Muscle of back (tissue), 11 donors: ENCODE measurements around the gene TNFAIP3. TPM values are rescaled to one million over a fixed set of nuclear protein-coding genes. Genes with fewer than 3 reads are reported as not detected.

Experiments
- DNase-seq, 3 donors: peaks; one replicate each; pipeline versions ENCODE4 v3.0.0 to v3.0.0-alpha.2; 2013
- polyA plus RNA-seq, 10 donors: library from polyadenylated mRNA; unstranded; fragments of 120-200 nt; gene quantifications; one replicate each; pipeline ENCODE4 v1.2.1, GENCODE V29; 2013; ENCODE audit not compliant: insufficient read length in 10 of 10

TNFAIP3 gene
- polyA plus RNA-seq, 10 donors: 8.8 to 26.9 (median 17.2) TPM

DNA sequence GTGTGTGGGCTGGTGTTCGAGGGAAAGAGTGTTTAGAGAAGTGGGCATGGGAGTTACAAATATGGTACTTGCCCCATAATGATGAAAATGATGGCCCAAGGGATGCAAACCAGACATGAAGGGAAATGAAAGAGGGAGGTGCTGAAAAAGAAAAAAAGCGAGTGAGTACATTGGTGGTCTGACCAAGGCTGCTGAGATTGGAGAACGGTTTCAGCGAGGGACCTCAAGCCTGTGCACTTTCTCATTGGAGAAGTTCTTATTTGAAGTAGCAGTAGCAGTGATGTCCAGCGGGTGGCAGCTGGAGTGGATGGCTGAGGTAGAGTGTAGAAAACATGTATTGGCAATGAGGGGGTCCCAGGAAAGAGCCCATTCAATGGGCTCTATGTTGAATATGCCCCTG lies 54.8 kb downstream of the TNFAIP3 start:
- no peak for DNase-seq

DNA sequence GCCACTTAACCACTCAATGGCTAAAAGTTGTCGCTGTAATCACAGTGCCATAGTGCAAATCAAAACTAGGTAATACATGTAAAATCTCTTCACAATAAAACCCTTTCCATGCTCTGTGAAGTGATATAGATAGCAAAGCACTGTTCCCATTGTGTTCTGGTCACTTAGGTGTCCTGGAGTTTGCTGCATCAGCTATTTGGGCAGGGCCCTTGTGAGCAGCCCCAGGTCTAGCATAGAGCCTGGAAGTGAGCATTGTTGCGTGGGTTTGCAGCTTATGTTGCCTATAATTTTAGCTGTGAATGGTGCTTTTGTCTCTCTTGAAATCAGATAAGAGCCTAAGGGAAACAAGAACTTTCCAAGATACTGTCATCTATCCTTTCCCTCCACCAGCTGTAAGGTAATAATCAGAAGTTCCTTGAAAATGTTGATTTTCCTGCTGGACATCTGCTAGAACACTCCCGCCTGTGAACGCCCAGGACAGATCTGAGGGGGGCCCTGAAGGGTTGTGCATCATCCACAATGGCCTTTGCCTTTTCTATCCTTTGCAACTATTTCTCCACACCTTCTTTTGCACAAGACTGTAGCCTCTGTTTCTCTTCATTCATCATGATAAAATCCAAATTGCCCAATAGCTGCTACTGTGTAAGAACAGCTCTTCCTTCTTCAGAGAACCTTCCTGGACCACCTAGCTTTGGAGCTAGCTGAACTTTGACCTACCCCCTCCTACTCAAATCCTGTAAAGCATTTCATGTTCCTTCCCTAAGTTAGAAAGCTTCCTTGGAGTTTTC lies 57.0 kb downstream of the TNFAIP3 start:
- DNase-seq: no peak

DNA sequence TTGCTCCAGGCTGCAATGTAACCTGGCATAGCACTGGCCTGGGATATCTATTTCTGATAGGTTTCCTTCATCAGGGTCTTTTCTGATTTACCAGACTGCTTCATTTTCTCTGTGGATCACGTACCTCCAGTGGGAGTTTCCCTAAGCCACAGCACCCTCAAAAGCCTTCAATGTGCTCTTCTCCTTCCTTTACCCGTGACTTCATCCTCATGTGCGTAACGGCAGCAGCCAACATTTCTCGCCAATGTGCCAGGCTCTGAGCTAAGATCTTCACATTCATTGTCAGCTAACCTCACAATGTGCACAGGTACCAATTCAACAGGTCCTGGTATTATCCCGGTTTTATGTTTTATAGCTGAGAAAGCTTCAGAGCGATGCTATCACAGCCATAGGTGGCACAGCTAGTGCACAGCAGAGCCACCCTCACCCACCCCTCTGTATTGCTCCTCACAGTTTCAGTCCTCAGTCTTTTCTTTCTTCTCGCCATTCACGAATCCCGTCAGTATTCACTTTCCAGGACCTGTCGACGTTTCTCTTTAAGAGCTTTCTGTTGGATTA lies 58.2 kb downstream of the TNFAIP3 start:
- no peak for DNase-seq

DNA sequence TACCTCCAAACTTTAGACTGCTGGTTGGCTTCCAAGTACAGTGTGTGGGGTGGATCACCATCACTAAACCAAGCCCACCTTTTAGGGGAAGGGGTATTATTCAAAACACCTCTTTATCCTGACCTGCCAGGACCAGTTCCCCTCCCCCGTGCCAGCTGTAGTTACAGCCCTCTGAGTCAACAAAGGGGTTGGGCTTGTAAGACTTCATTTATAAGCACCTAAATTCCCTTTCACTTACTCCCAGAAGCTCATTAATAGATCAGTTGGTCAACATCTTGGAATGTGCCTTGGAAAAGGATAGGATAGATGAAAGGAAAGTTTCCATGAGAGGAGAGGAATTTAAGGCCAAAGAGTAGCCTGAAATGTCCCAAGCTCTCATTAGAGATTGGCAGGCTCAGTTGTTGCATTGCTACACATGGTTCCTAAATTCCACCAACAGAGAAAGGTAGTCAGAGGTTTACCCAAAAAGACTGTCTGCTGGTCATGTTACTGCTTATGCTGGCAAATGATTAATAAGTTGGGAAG lies 59.2 kb downstream of the TNFAIP3 start:
- peak; percentile 31 to 87 (median 38) for DNase-seq

DNA sequence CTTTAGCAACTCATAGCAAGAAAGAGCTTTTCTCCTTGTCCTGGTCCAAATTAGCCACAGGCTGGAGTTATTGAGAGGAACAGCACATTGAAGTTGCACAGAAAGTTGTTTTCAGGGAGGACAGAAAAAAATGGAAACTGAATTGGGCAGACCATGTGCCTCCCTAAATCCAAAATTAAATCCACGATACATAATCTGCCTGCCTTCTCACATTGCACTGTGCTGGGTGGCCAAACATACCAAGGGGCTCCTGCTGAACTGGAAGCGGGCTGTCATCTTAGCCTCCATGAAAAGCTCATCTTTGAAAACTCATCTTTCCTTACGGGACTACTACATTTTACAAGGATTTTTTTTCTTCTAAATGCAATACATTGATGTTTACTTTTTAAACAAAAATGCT lies 59.9 kb downstream of the TNFAIP3 start:
- no peak for DNase-seq

DNA sequence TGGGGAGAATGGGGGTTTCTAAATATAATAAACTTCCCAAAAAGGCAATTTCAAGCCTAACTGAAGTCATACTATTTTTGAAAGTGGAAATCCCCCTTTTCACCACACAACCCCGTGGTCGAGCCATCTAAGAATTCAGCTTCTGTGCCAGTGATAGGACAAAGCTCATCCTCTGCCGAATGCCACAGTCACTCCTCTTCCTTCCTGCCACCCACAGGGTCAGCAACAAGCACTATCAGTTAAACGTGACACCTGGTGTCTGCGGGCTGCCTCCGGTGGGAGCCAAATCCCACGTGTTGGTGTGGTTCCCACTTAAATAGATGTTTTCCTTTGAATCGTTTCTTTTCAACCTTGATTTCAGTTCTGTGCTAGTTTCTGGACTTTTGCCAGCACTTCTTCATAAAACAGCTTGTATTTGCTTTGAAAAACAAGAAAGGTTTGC lies 60.7 kb downstream of the TNFAIP3 start:
- peak in 1 of 3 donors; percentile 32 for DNase-seq

DNA sequence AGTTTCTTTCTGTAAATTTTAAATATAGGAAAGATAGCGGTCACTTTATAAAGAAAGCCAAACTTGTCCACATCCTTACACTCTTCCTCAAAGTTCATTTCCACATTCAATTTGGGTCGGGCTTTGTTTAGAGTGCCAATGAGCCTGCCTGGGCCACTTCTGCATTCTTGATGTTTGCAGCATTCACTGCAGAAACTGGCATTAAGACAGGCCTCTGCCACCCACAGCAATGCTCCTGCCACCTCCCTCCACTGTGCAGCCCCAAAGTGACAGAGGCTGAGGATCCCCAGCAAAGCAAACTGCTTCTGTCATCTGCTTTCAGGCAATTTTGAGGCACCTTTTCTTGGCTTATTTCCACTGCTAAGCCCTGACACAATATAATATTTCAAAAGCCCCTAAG lies 61.2 kb downstream of the TNFAIP3 start:
- no peak for DNase-seq

DNA sequence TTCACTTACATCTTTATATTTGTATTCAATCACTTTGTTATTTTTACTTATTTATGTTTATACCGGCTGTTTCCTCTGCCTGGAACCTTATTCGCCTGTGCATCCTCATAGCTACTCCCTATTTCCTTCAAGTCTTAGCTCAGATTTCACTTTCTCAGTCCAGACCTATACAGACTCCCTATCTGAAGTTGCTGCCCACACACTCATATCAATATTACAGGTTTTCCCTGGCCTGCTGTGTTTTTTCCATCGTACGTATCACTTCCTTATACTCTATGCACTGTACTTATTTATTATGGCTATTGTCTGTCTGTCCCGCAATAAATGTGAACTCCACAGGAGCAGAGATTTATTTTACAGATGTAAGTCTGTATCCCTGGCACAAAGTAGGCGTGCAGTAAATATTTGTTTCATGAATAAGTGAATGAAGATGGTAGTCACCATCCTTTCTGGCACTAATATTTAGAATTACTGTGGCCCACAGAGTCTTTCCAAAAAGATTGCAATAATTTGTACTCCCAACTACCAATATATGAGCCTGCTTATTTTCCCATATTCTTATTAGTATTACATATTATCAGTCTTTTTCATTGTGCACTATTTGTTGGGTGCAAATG lies 64.9 kb downstream of the TNFAIP3 start:
- no peak for DNase-seq

Other genes with a start within 250 kb of the TNFAIP3 start
- 10 to 100 TPM in 2 of 10 donors, 1 to 10 TPM in 4, under 1 TPM in 4; 0.56 to 50.7 (median 1.1) TPM for gene PERP, start 240.2 kb downstream of the TNFAIP3 start, polyA plus RNA-seq